ENCODE results near the gene ANO9.

Gene ANO9

GRCh38 chr11:489610-490185 lies 47.9 kb upstream of the ANO9 start:
- no peak overlapping the region for H3K27ac ChIP-seq (ENCODE audit: low read depth, low read length)
- H4K12ac ChIP-seq (ENCODE audit: low read depth, low read length): no peak overlapping the region
- no peak overlapping the region for H2BK5ac ChIP-seq (ENCODE audit: low read depth, low read length, poor library complexity)
- H4K91ac ChIP-seq (ENCODE audit: low read depth, low read length): no peak overlapping the region
- H3K4me1 ChIP-seq (ENCODE audit: control insufficient read depth in 1 of 2, insufficient read depth in 2 of 2, low read length in 2 of 2): no peaks in the 10 kb centered on the region
- H2BK120ac ChIP-seq (ENCODE audit: insufficient read depth, low read length, poor library complexity): no peak overlapping the region
- H3K4ac ChIP-seq (ENCODE audit: low read depth, low read length): no peak overlapping the region
- peaks cover 11% of the 10 kb centered on the region for H3K9me3 ChIP-seq (ENCODE audit: insufficient read depth, low read depth, low read length)
- H2AK5ac ChIP-seq (ENCODE audit: low read length): no peak overlapping the region
- no peak overlapping the region for H4K8ac ChIP-seq (ENCODE audit: low read depth, low read length)
- H3K18ac ChIP-seq (ENCODE audit: low read length): no peak overlapping the region
- peaks cover 45 to 51% of the 10 kb centered on the region in 2 experiments for H3K36me3 ChIP-seq (ENCODE audit: control insufficient read depth in 1 of 2, insufficient read depth in 2 of 2, low read length in 2 of 2)
- DNase-seq: no peak
- WGBS (ENCODE audit: extremely low coverage, insufficient coverage, insufficient read length): no CpG with 5 or more reads among the region's 37 CpGs
- no peak overlapping the region for H3K23ac ChIP-seq (ENCODE audit: low read length)
- no peak overlapping the region for H2BK12ac ChIP-seq (ENCODE audit: low read length)
- no peaks in the 10 kb centered on the region for H3K79me1 ChIP-seq (ENCODE audit: low read length)
- no peak overlapping the region for H2AFZ ChIP-seq (ENCODE audit: insufficient read depth, low read length, poor library complexity)
- H3K4me3 ChIP-seq (ENCODE audit: low read depth, low read length): no peak overlapping the region
- H3K27me3 ChIP-seq (ENCODE audit: insufficient read depth, low read length): no peaks in the 10 kb centered on the region
- no peak overlapping the region for H3K4me2 ChIP-seq (ENCODE audit: low read length)
- no peak overlapping the region for H3K9ac ChIP-seq (ENCODE audit: low read length)
- H3K14ac ChIP-seq (ENCODE audit: low read length): no peak overlapping the region
- no peaks in the 10 kb centered on the region for H3K79me2 ChIP-seq (ENCODE audit: control insufficient read depth, insufficient read depth, low read length, poor library complexity)

GRCh38 chr11:488992-489391 lies 47.2 kb upstream of the ANO9 start:
- Histone ChIP-seq H3K27me3 (ENCODE audit: insufficient read depth, low read length) (no peaks in the 10 kb centered on the region), H3K79me2 (ENCODE audit: control insufficient read depth, insufficient read depth, low read length, poor library complexity) (no peaks in the 10 kb centered on the region), H4K12ac (ENCODE audit: low read depth, low read length) (no peak overlapping the region), H2BK12ac (ENCODE audit: low read length) (no peak overlapping the region), H3K4me3 (ENCODE audit: low read depth, low read length) (no peak overlapping the region), H3K9ac (ENCODE audit: low read length) (no peak overlapping the region), H2BK5ac (ENCODE audit: low read depth, low read length, poor library complexity) (no peak overlapping the region), H3K4ac (ENCODE audit: low read depth, low read length) (no peak overlapping the region), H3K9me3 (ENCODE audit: insufficient read depth, low read depth, low read length) (peaks cover 16% of the 10 kb centered on the region), H2AFZ (ENCODE audit: insufficient read depth, low read length, poor library complexity) (no peak overlapping the region), H2AK5ac (ENCODE audit: low read length) (no peak overlapping the region), H3K36me3 (ENCODE audit: control insufficient read depth in 1 of 2, insufficient read depth in 2 of 2, low read length in 2 of 2) (peaks cover 38 to 44% of the 10 kb centered on the region in 2 experiments), H4K8ac (ENCODE audit: low read depth, low read length) (no peak overlapping the region), H3K18ac (ENCODE audit: low read length) (no peak overlapping the region), H3K79me1 (ENCODE audit: low read length) (no peaks in the 10 kb centered on the region), H3K4me2 (ENCODE audit: low read length) (no peak overlapping the region), H3K27ac (ENCODE audit: low read depth, low read length) (no peak overlapping the region), H3K4me1 (ENCODE audit: control insufficient read depth in 1 of 2, insufficient read depth in 2 of 2, low read length in 2 of 2) (no peaks in the 10 kb centered on the region), H3K14ac (ENCODE audit: low read length) (no peak overlapping the region), H2BK120ac (ENCODE audit: insufficient read depth, low read length, poor library complexity) (no peak overlapping the region), H3K23ac (ENCODE audit: low read length) (no peak overlapping the region), H4K91ac (ENCODE audit: low read depth, low read length) (no peak overlapping the region)
- no CpG with 5 or more reads among the region's 19 CpGs for WGBS (ENCODE audit: extremely low coverage, insufficient coverage, insufficient read length)
- no peak for DNase-seq

- Histone ChIP-seq H3K23ac (ENCODE audit: low read length) (no peak overlapping the region), H4K91ac (ENCODE audit: low read depth, low read length) (no peak overlapping the region), H3K4me2 (ENCODE audit: low read length) (no peak overlapping the region), H3K79me1 (ENCODE audit: low read length) (no peaks in the 10 kb centered on the region), H3K79me2 (ENCODE audit: control insufficient read depth, insufficient read depth, low read length, poor library complexity) (no peaks in the 10 kb centered on the region), H2AK5ac (ENCODE audit: low read length) (no peak overlapping the region), H2AFZ (ENCODE audit: insufficient read depth, low read length, poor library complexity) (no peak overlapping the region), H2BK12ac (ENCODE audit: low read length) (no peak overlapping the region), H2BK120ac (ENCODE audit: insufficient read depth, low read length, poor library complexity) (no peak overlapping the region), H3K9me3 (ENCODE audit: insufficient read depth, low read depth, low read length) (peaks cover 18% of the 10 kb centered on the region), H2BK5ac (ENCODE audit: low read depth, low read length, poor library complexity) (no peak overlapping the region), H3K36me3 (ENCODE audit: control insufficient read depth in 1 of 2, insufficient read depth in 2 of 2, low read length in 2 of 2) (peaks cover 35 to 43% of the 10 kb centered on the region in 2 experiments), H3K9ac (ENCODE audit: low read length) (no peak overlapping the region), H3K27me3 (ENCODE audit: insufficient read depth, low read length) (no peaks in the 10 kb centered on the region), H3K4ac (ENCODE audit: low read depth, low read length) (no peak overlapping the region), H4K12ac (ENCODE audit: low read depth, low read length) (no peak overlapping the region), H3K4me1 (ENCODE audit: control insufficient read depth in 1 of 2, insufficient read depth in 2 of 2, low read length in 2 of 2) (no peaks in the 10 kb centered on the region), H3K4me3 (ENCODE audit: low read depth, low read length) (no peak overlapping the region), H3K27ac (ENCODE audit: low read depth, low read length) (no peak overlapping the region), H4K8ac (ENCODE audit: low read depth, low read length) (no peak overlapping the region), H3K14ac (ENCODE audit: low read length) (no peak overlapping the region), H3K18ac (ENCODE audit: low read length) (no peak overlapping the region)
- no peak for DNase-seq
- no CpG with 5 or more reads among the region's 19 CpGs for WGBS (ENCODE audit: extremely low coverage, insufficient coverage, insufficient read length)
Measured at GRCh38 chr11:488579-488978, 46.8 kb upstream of the ANO9 start.

GRCh38 chr11:488062-488461 lies 46.3 kb upstream of the ANO9 start:
- no peak overlapping the region for H4K8ac ChIP-seq (ENCODE audit: low read depth, low read length)
- H2AFZ ChIP-seq (ENCODE audit: insufficient read depth, low read length, poor library complexity): no peak overlapping the region
- H2BK12ac ChIP-seq (ENCODE audit: low read length): no peak overlapping the region
- H3K23ac ChIP-seq (ENCODE audit: low read length): no peak overlapping the region
- no peak overlapping the region for H2BK5ac ChIP-seq (ENCODE audit: low read depth, low read length, poor library complexity)
- H3K14ac ChIP-seq (ENCODE audit: low read length): no peak overlapping the region
- no peak overlapping the region for H3K18ac ChIP-seq (ENCODE audit: low read length)
- no peak overlapping the region for H2BK120ac ChIP-seq (ENCODE audit: insufficient read depth, low read length, poor library complexity)
- no peaks in the 10 kb centered on the region for H3K4me1 ChIP-seq (ENCODE audit: control insufficient read depth in 1 of 2, insufficient read depth in 2 of 2, low read length in 2 of 2)
- H3K79me2 ChIP-seq (ENCODE audit: control insufficient read depth, insufficient read depth, low read length, poor library complexity): no peaks in the 10 kb centered on the region
- H3K36me3 ChIP-seq (ENCODE audit: control insufficient read depth in 1 of 2, insufficient read depth in 2 of 2, low read length in 2 of 2): peaks cover 34 to 41% of the 10 kb centered on the region in 2 experiments
- H3K9ac ChIP-seq (ENCODE audit: low read length): no peak overlapping the region
- no peak for DNase-seq
- H2AK5ac ChIP-seq (ENCODE audit: low read length): no peak overlapping the region
- no peak overlapping the region for H3K4me3 ChIP-seq (ENCODE audit: low read depth, low read length)
- peaks cover 18% of the 10 kb centered on the region for H3K9me3 ChIP-seq (ENCODE audit: insufficient read depth, low read depth, low read length)
- no peak overlapping the region for H4K12ac ChIP-seq (ENCODE audit: low read depth, low read length)
- no peaks in the 10 kb centered on the region for H3K27me3 ChIP-seq (ENCODE audit: insufficient read depth, low read length)
- H3K27ac ChIP-seq (ENCODE audit: low read depth, low read length): no peak overlapping the region
- no peak overlapping the region for H3K4me2 ChIP-seq (ENCODE audit: low read length)
- no CpG with 5 or more reads among the region's 25 CpGs for WGBS (ENCODE audit: extremely low coverage, insufficient coverage, insufficient read length)
- H4K91ac ChIP-seq (ENCODE audit: low read depth, low read length): no peak overlapping the region
- H3K79me1 ChIP-seq (ENCODE audit: low read length): no peaks in the 10 kb centered on the region
- no peak overlapping the region for H3K4ac ChIP-seq (ENCODE audit: low read depth, low read length)
